Endodermal cell (in vitro differentiated cells): Measurements from ENCODE around the gene TAOK1. TPM values are rescaled to one million over a fixed set of nuclear protein-coding genes. Genes with fewer than 3 reads are reported as not detected.

Experiments
- DNase-seq: peaks from one replicate; pipeline ENCODE4 v3.0.0-alpha.2; 2017
- H3K27ac ChIP-seq: 2 replicates; pipeline ENCODE4 v1.5.1; 2013; ENCODE audit warnings: mild to moderate bottlenecking, low read depth, low read length, moderate library complexity
- H3K27me3 ChIP-seq: 2 replicates; pipeline ENCODE4 v1.6.1; 2013; ENCODE audit warnings: mild to moderate bottlenecking, low read length, moderate library complexity; ENCODE audit not compliant: insufficient read depth, control insufficient read depth, poor library complexity, severe bottlenecking
- H3K36me3 ChIP-seq: 2 replicates; pipeline ENCODE4 v1.7.0; 2013; ENCODE audit warnings: mild to moderate bottlenecking, low read length, moderate library complexity; ENCODE audit not compliant: control insufficient read depth, insufficient read depth
- H3K4me1 ChIP-seq: one replicate; pipeline ENCODE4 v1.7.0; 2013; ENCODE audit warnings: low read length; ENCODE audit not compliant: control insufficient read depth, insufficient read depth
- H3K4me3 ChIP-seq: 2 replicates; pipeline ENCODE4 v1.5.1; 2013; ENCODE audit warnings: mild to moderate bottlenecking, low read length, moderate library complexity
- H3K9ac ChIP-seq: 2 replicates; pipeline ENCODE4 v1.6.1; 2013; ENCODE audit warnings: mild to moderate bottlenecking, low read length, moderate library complexity; ENCODE audit not compliant: poor library complexity, severe bottlenecking; ENCODE audit errors: extremely low read depth
- H3K9me3 ChIP-seq: 2 replicates; pipeline ENCODE4 v1.6.1; 2013; ENCODE audit warnings: mild to moderate bottlenecking, low read length, moderate library complexity; ENCODE audit not compliant: control insufficient read depth
- H3K27ac Mint-ChIP-seq: 2 replicates; pipeline ENCODE4 v1.8.0; 2020; ENCODE audit warnings: mixed read lengths
- H3K27me3 Mint-ChIP-seq: 2 replicates; pipeline ENCODE4 v1.8.0; 2021; ENCODE audit warnings: mild to moderate bottlenecking, mixed read lengths; ENCODE audit not compliant: insufficient read depth
- H3K36me3 Mint-ChIP-seq: 2 replicates; pipeline ENCODE4 v1.8.0; 2020; ENCODE audit warnings: low read depth, mixed read lengths
- H3K4me1 Mint-ChIP-seq: 2 replicates; pipeline ENCODE4 v1.8.0; 2020; ENCODE audit warnings: mixed read lengths
- H3K4me3 Mint-ChIP-seq: 2 replicates; pipeline ENCODE4 v1.8.0; 2020; ENCODE audit warnings: mild to moderate bottlenecking, moderate library complexity, mixed read lengths
- H3K9me3 Mint-ChIP-seq: 2 replicates; pipeline ENCODE4 v1.8.0; 2020; ENCODE audit warnings: mild to moderate bottlenecking, mixed read lengths
- WGBS, 2 experiments: methylation state at CpG; one replicate each; pipeline versions ENCODE4 v1.1.5 to v1.1.7; 2013; ENCODE audit warnings: missing lambda C conversion rate in 2 of 2, mixed read lengths in 1 of 2; ENCODE audit not compliant: insufficient coverage in 1 of 2, insufficient read length in 1 of 2; 5-methylcytosine and 5-hydroxymethylcytosine counted together
- total RNA-seq, 2 donors: library from RNA; stranded (reverse); fragmentation: NEBNext Ultra II Directional in 1 of 2; extraction: Animal tissue kit (Norgen Biotek cat#: 25700) in 1 of 2; gene quantifications; 2 replicates in 1 of 2; 3 replicates in 1 of 2; pipeline ENCODE4 v1.2.1, GENCODE V29; 2021
- TF ChIP-seq, protein P1 (sequence below): fragments of 200-600 bp; sonication (generic); conservative IDR thresholded peaks from 2 replicates; pipeline ENCODE4 v1.5.0; 2021; ENCODE audit warnings: antibody characterized with exemption, mild to moderate bottlenecking

Gene TAOK1
- total RNA-seq, 2 donors from 2014 or later = 95.9 to 102 TPM

GRCh38 chr17:29591146-29591736 is 201.1 kb downstream of the TAOK1 start:
- Histone ChIP-seq H3K9ac (no peak overlapping the region), H3K9me3 (no peaks in the 10 kb centered on the region), H3K36me3 (no peaks in the 10 kb centered on the region), H3K4me1 (peaks cover 4% of the 10 kb centered on the region), H3K27ac (peak overlapping the region; percentile 51), H3K27me3 (peaks cover 29% of the 10 kb centered on the region), H3K4me3 (peak overlapping the region; percentile 84)
- Mint-ChIP-seq H3K9me3 (no peaks in the 10 kb centered on the region), H3K4me1 (peaks cover 19% of the 10 kb centered on the region), H3K36me3 (no peaks in the 10 kb centered on the region), H3K27ac (peak overlapping the region; percentile 74), H3K4me3 (peak overlapping the region; percentile 74), H3K27me3 (peaks cover 49% of the 10 kb centered on the region)
- DNase-seq = no peak
- TF ChIP-seq, protein P1, sequence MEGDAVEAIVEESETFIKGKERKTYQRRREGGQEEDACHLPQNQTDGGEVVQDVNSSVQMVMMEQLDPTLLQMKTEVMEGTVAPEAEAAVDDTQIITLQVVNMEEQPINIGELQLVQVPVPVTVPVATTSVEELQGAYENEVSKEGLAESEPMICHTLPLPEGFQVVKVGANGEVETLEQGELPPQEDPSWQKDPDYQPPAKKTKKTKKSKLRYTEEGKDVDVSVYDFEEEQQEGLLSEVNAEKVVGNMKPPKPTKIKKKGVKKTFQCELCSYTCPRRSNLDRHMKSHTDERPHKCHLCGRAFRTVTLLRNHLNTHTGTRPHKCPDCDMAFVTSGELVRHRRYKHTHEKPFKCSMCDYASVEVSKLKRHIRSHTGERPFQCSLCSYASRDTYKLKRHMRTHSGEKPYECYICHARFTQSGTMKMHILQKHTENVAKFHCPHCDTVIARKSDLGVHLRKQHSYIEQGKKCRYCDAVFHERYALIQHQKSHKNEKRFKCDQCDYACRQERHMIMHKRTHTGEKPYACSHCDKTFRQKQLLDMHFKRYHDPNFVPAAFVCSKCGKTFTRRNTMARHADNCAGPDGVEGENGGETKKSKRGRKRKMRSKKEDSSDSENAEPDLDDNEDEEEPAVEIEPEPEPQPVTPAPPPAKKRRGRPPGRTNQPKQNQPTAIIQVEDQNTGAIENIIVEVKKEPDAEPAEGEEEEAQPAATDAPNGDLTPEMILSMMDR = no peak
- WGBS, 2 experiments = 3 to 4% methylated on average over 17 to 31 of the region's 31 CpGs

DNA sequence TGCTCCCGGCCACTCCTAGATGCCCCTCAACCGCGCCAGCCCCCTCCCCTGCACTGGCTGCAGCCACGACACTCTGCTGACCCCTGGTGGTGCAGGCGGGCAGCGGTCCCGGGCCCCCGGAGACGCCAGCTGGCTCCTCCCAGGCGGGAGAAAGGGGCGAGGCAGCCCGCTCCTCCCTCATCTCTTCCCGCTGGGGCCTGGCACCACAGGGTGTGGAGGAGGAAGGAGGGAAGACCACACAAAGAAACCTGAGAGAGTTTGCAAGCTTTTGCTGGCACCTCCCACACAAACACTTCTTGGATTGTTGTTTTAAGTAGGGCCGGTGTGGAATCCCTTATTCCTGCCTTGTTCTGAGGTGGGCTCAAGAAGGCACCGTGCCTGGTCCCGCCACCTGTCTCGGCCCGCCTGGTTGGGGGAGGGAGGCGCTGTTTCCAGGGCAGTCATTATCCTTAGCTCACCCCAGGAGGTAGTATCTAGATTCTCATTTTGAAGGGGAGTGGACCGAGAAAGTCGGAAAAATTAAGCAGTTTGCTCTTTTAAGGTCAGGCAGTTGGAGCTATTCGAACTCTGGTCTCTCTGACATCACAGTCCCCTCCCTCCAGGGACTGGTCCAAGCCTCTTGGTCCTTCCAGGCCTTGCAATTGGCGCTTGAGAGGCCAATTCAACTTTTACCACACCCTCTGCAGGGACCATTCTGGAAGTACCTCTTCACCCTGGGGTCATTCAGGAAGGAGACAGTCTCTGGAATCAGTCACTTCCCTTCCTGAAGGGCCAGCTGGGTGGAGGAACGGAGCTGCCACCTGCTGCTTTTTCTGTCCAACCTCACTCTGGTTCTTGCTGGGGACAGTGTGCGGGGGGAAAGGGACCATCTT is 201.8 kb downstream of the TAOK1 start:
- Mint-ChIP-seq H3K4me1 (peaks cover 19% of the 10 kb centered on the region), H3K4me3 (peak overlapping the region; percentile 74), H3K36me3 (no peaks in the 10 kb centered on the region), H3K27ac (peak overlapping the region; percentile 74), H3K27me3 (peaks cover 50% of the 10 kb centered on the region), H3K9me3 (no peaks in the 10 kb centered on the region)
- H3K9ac ChIP-seq = no peak overlapping the region
- H3K27ac ChIP-seq = peak overlapping the region; percentile 59
- DNase-seq = peak; percentile 100
- H3K4me3 ChIP-seq = peak overlapping the region; percentile 84
- TF ChIP-seq, protein P1 = peak; percentile 99
- WGBS, 2 experiments = 9 to 10% methylated on average over 5 to 23 of the region's 25 CpGs
- H3K9me3 ChIP-seq = no peaks in the 10 kb centered on the region
- H3K27me3 ChIP-seq = peaks cover 29% of the 10 kb centered on the region
- H3K36me3 ChIP-seq = no peaks in the 10 kb centered on the region
- peaks cover 6% of the 10 kb centered on the region for H3K4me1 ChIP-seq

DNA sequence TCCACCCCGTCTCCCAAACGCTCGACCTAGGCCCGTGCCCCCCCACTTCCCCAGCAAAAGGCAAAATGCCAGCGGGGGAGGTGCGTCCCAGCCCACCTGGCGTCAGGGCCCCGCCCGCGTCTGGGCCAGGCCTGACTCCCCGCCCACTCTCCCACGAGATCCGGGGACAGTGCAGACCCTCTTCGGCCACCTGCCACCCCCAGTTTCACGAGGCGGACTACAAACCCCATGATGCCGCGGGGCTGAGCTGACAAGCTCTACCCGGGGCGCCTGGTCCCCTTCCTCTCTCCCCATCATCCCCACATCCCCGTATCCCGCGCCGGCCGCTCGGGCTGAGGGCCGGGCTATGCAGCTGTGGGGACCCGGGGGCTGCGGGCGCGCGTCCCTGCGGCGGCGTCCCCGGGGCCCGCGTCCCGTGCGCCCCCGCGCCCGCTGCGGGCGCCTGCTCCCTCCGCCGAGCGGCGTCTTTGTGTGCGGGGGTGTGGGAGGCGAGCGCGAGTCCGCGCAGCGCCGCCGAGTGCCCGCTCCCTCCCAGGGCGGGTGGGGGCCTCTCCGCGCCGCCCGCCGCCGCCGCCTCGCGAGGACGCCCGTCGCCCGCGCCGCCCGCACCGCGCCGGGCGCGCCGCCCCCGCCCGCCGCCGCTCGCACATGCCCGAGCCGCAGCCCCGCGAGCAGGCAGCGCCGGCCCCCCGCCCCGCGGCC is 202.8 kb downstream of the TAOK1 start, which contains the start of gene ANKRD13B:
TSS of gene ANKRD13B (plus strand) at position 283 of the 702 bp plus-strand sequence. CDS start 490 bp downstream, outside the sequence.
- peaks cover 6% of the 10 kb centered on the region for H3K4me1 ChIP-seq
- DNase-seq = peak; percentile 85
- peak within 1 kb of the TSS; percentile 59 for H3K27ac ChIP-seq
- Mint-ChIP-seq H3K4me1 (peaks cover 21% of the 10 kb centered on the region), H3K4me3 (peak within 1 kb of the TSS; percentile 74), H3K27me3 (peaks cover 46% of the 10 kb centered on the region), H3K27ac (peak within 1 kb of the TSS; percentile 41), H3K36me3 (no peaks in the 10 kb centered on the region), H3K9me3 (no peaks in the 10 kb centered on the region)
- 1% methylated on average over 95 of the region's 96 CpGs; no CpG with 5 or more reads in 1 of the 2 experiments for WGBS, 2 experiments
- no peak within 1 kb of the TSS for H3K9ac ChIP-seq
- H3K36me3 ChIP-seq = no peaks in the 10 kb centered on the region
- H3K9me3 ChIP-seq = no peaks in the 10 kb centered on the region
- peak within 1 kb of the TSS; percentile 69 for H3K4me3 ChIP-seq
- H3K27me3 ChIP-seq = peaks cover 29% of the 10 kb centered on the region
- TF ChIP-seq, protein P1 = no peak
